Activated T-cell treated with anti-CD3 and anti-CD28 coated beads, Interleukin-2, amount 50 U/mL, for 48 hours (primary cell): ENCODE measurements around the gene GRIK4.
"Not testable (repeated sequence)": the region's sequence is repeated elsewhere in the genome, so short reads cannot be mapped to it uniquely, and the experiment has no call there.

ENCODE experiments used
- DNase-seq, 2 experiments: peaks; one replicate each; pipeline ENCODE4 v3.0.0-alpha.2; 2020

The GRIK4 gene

GRCh38 chr11:121029813-121030445 is 518.4 kb downstream of the GRIK4 start:
- no peak for DNase-seq

- DNase-seq, result no peak
Measured at GRCh38 chr11:121031167-121031566, 519.6 kb downstream of the GRIK4 start.

GRCh38 chr11:121031648-121032047 is 520.1 kb downstream of the GRIK4 start:
- not testable (repeated sequence) for DNase-seq

- no peak for DNase-seq
Measured at GRCh38 chr11:121032546-121032945, 521.0 kb downstream of the GRIK4 start.

- no peak for DNase-seq
Measured at GRCh38 chr11:121033635-121034034, 522.1 kb downstream of the GRIK4 start.

GRCh38 chr11:121035169-121035755 is 523.7 kb downstream of the GRIK4 start:
- DNase-seq, result no peak

GRCh38 chr11:121035780-121036179 is 524.2 kb downstream of the GRIK4 start:
- DNase-seq, result no peak

- DNase-seq, result no peak
Measured at GRCh38 chr11:121037016-121037415, 525.5 kb downstream of the GRIK4 start.
